PC-9 (cell line): ENCODE measurements around the gene FCN1. TPM values are rescaled to one million over a fixed set of nuclear protein-coding genes. Genes with fewer than 3 reads are reported as not detected.

ENCODE experiments used
- BruUV-seq: library from RNA; stranded (reverse); fragments of 400-500 nt; replicated peaks from 2 replicates; lab custom pipeline; 2021; lab: Mats Ljungman, UMichigan
- CTCF ChIA-PET: fragments of 300-600 bp; sonication (Branson Sonifier 250); formaldehyde crosslinking; loops from one replicate; lab custom pipeline; 2022; ENCODE audit warnings: antibody characterized with exemption; lab: Charles Lee
- POLR2A ChIA-PET: fragments of 300-600 bp; sonication (Branson Sonifier 250); formaldehyde crosslinking; loops from one replicate; lab custom pipeline; 2022; ENCODE audit warnings: antibody characterized with exemption; ENCODE audit not compliant: unreplicated experiment; lab: Charles Lee
- DNase-seq, 2 experiments: peaks; one replicate each; pipeline versions ENCODE4 v3.0.0 to v3.0.0-alpha.2; 2015 to 2022; ENCODE audit warnings: mixed read lengths in 1 of 2
- H2AFZ ChIP-seq: fragments of 200-600 bp; sonication (generic); 2 replicates; pipeline ENCODE4 v1.8.1; 2017; ENCODE audit warnings: antibody characterized with exemption
- H3F3A ChIP-seq: fragments of 200-600 bp; sonication (generic); 2 replicates; pipeline ENCODE4 v1.8.1; 2017; ENCODE audit warnings: antibody characterized with exemption, mild to moderate bottlenecking, low read depth; ENCODE audit not compliant: insufficient read depth
- H3K27ac ChIP-seq: fragments of 200-600 bp; sonication (generic); 2 replicates; pipeline ENCODE4 v1.6.1; 2016; ENCODE audit warnings: mixed run types
- H3K27me3 ChIP-seq: fragments of 200-600 bp; sonication (generic); 2 replicates; pipeline ENCODE4 v1.6.1; 2016; ENCODE audit warnings: low read depth, mixed run types; ENCODE audit not compliant: insufficient read depth
- H3K36me3 ChIP-seq: fragments of 200-600 bp; sonication (generic); 2 replicates; pipeline ENCODE4 v1.6.1; 2016; ENCODE audit warnings: low read depth, mixed run types
- H3K4me1 ChIP-seq: fragments of 200-600 bp; sonication (generic); replicated peaks from 2 replicates; pipeline ENCODE4 v1.6.1; 2016; ENCODE audit warnings: mixed run types; ENCODE audit not compliant: insufficient read depth
- H3K4me2 ChIP-seq: fragments of 200-600 bp; sonication (generic); 2 replicates; pipeline ENCODE4 v1.6.1; 2017; ENCODE audit warnings: mixed run types
- H3K4me3 ChIP-seq: fragments of 200-600 bp; sonication (generic); 2 replicates; pipeline ENCODE4 v1.6.1; 2016; ENCODE audit warnings: mixed run types
- H3K79me2 ChIP-seq: fragments of 200-600 bp; sonication (generic); 2 replicates; pipeline ENCODE4 v1.6.1; 2017; ENCODE audit warnings: low read depth, mixed run types
- H3K9me2 ChIP-seq: fragments of 200-600 bp; sonication (generic); 2 replicates; pipeline ENCODE4 v1.8.1; 2017; ENCODE audit warnings: mild to moderate bottlenecking; ENCODE audit not compliant: insufficient read depth
- H3K9me3 ChIP-seq: fragments of 200-600 bp; sonication (generic); 2 replicates; pipeline ENCODE4 v1.8.1; 2016; ENCODE audit warnings: low read depth; ENCODE audit not compliant: insufficient read depth
- H4K20me1 ChIP-seq: fragments of 200-600 bp; sonication (generic); 2 replicates; pipeline ENCODE4 v1.8.1; 2017; ENCODE audit not compliant: insufficient read depth
- EZH2 ChIP-seq: fragments of 200-600 bp; sonication (generic); IDR thresholded peaks from 2 replicates; pipeline ENCODE4 v1.8.0; 2017; ENCODE audit warnings: antibody characterized with exemption, low read depth
- intact Hi-C: fragments of 100-400 bp; cut with micrococcal nuclease; formaldehyde crosslinking; loops from one replicate; pipeline ENCODE4 v1.10.0; 2022; ENCODE audit not compliant: unreplicated experiment
- total RNA-seq: library from RNA; stranded (reverse); gene quantifications from 2 replicates; pipeline ENCODE4 v1.2.3, GENCODE V29; 2021
- TF ChIP-seq, protein P1 (sequence below): fragments of 200-600 bp; sonication (generic); conservative IDR thresholded peaks from 2 replicates; pipeline ENCODE4 v1.6.1; 2017; ENCODE audit warnings: mixed run types, antibody characterized with exemption, mild to moderate bottlenecking, moderate library complexity

The FCN1 gene
- total RNA-seq, 1 experiment from 2014 or later: not detected

DNA sequence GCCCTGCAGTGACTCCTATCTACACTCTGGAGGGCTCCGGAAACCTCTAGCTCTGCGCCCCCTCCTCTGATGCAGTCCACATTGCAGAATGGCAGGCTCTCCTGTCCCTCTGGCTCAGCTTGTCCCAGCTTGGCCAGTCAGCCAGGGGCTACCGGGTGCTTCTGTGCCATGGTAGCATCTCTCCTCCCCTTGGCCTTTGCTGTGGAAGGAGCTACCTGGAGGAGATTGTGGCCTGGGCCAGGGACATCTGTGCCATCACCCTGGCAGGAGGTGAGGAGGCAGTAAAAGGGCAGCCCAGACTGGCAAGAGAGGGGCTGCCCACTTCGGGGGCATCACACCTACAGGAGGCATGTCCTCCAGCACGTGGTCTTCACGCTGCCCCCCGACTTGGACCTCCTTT lies 38.1 kb upstream of the FCN1 start:
- DNase-seq: no peak
- ChIA-PET CTCF (no interaction called here), POLR2A (no interaction called here)
- Histone ChIP-seq H3K9me3 (no peaks in the 10 kb centered on the region), H3K79me2 (no peaks in the 10 kb centered on the region), H3K27ac (no peak overlapping the region), H3K27me3 (peaks cover 84% of the 10 kb centered on the region), H3K9me2 (no peaks in the 10 kb centered on the region), H3K36me3 (no peaks in the 10 kb centered on the region), H3K4me3 (no peak overlapping the region), H2AFZ (no peak overlapping the region), H3K4me2 (no peak overlapping the region), H3K4me1 (no peaks in the 10 kb centered on the region), H3F3A (no peaks in the 10 kb centered on the region), H4K20me1 (no peaks in the 10 kb centered on the region)
- TF ChIP-seq, protein P1, sequence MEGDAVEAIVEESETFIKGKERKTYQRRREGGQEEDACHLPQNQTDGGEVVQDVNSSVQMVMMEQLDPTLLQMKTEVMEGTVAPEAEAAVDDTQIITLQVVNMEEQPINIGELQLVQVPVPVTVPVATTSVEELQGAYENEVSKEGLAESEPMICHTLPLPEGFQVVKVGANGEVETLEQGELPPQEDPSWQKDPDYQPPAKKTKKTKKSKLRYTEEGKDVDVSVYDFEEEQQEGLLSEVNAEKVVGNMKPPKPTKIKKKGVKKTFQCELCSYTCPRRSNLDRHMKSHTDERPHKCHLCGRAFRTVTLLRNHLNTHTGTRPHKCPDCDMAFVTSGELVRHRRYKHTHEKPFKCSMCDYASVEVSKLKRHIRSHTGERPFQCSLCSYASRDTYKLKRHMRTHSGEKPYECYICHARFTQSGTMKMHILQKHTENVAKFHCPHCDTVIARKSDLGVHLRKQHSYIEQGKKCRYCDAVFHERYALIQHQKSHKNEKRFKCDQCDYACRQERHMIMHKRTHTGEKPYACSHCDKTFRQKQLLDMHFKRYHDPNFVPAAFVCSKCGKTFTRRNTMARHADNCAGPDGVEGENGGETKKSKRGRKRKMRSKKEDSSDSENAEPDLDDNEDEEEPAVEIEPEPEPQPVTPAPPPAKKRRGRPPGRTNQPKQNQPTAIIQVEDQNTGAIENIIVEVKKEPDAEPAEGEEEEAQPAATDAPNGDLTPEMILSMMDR: no peak
- no peak for TF ChIP-seq EZH2
- no TSS peak for BruUV-seq
- intact Hi-C loops: no loop called here

DNA sequence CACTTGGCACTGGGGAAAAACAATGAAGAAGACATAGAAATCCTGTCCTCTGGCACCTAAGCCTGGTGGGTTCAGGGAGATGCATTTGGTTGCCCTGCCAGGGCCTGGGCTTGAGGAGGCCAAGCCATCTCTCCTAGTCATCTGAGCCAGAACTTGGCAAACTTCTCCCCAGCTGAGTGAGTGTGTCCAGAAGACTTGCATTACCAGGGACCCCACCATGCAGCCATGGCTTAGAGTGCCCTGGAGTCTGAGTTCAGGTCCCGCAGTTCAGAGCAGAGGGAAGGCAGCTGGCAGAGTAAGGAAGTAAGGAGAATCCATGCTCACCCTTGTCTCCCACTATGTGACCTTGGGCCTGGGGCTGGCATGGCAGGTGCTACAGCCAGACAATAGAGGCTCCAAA lies 37.4 kb upstream of the FCN1 start:
- no peaks in the 10 kb centered on the region for H3K9me3 ChIP-seq
- H3K36me3 ChIP-seq: no peaks in the 10 kb centered on the region
- TF ChIP-seq EZH2: no peak
- TF ChIP-seq, protein P1: no peak
- no peaks in the 10 kb centered on the region for H4K20me1 ChIP-seq
- CTCF ChIA-PET: no interaction called here
- H3K4me2 ChIP-seq: no peak overlapping the region
- POLR2A ChIA-PET: no interaction called here
- H2AFZ ChIP-seq: no peak overlapping the region
- peaks cover 84% of the 10 kb centered on the region for H3K27me3 ChIP-seq
- intact Hi-C loops: no loop called here
- BruUV-seq: no TSS peak
- H3K9me2 ChIP-seq: no peaks in the 10 kb centered on the region
- H3K79me2 ChIP-seq: no peaks in the 10 kb centered on the region
- no peaks in the 10 kb centered on the region for H3F3A ChIP-seq
- H3K4me1 ChIP-seq: no peaks in the 10 kb centered on the region
- DNase-seq: no peak
- H3K27ac ChIP-seq: no peak overlapping the region
- no peak overlapping the region for H3K4me3 ChIP-seq

DNA sequence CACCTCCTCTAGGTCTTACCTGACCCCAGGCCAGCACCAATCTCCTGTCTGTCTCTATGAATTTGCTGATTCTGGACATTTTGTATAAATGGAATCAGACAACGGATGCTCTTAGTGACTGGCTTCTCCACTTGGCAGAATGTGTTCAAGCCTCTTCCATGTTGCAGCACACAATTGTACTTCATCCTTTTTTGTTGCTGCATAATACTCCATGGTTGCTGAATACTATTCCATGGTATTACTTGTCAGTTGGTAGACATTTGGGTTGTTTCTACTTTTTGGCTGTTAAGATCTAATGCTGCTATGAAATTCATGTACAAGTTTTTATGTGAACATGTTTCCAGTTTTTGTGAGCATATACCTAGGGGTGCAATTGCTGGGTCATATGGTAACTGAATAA lies 34.3 kb upstream of the FCN1 start:
- intact Hi-C loops: no loop called here
- H3K4me2 ChIP-seq: no peak overlapping the region
- no peak for TF ChIP-seq EZH2
- TF ChIP-seq, protein P1: no peak
- no peaks in the 10 kb centered on the region for H3K36me3 ChIP-seq
- no peak for DNase-seq
- no peaks in the 10 kb centered on the region for H3K9me2 ChIP-seq
- H4K20me1 ChIP-seq: no peaks in the 10 kb centered on the region
- H2AFZ ChIP-seq: no peak overlapping the region
- H3F3A ChIP-seq: no peaks in the 10 kb centered on the region
- POLR2A ChIA-PET: no interaction called here
- no peaks in the 10 kb centered on the region for H3K4me1 ChIP-seq
- CTCF ChIA-PET: no interaction called here
- no TSS peak for BruUV-seq
- no peaks in the 10 kb centered on the region for H3K9me3 ChIP-seq
- H3K27me3 ChIP-seq: peaks cover 80% of the 10 kb centered on the region
- H3K79me2 ChIP-seq: no peaks in the 10 kb centered on the region
- no peak overlapping the region for H3K4me3 ChIP-seq
- no peak overlapping the region for H3K27ac ChIP-seq
